Breast epithelium (tissue), 3 donors: Measurements from ENCODE around the gene PDCL3.

Source experiments
- POLR2A ChIP-seq: fragments of 450-650 bp; IDR thresholded peaks from one replicate; pipeline ENCODE4 v1.6.1; 2016; ENCODE audit warnings: antibody characterized with exemption, mild to moderate bottlenecking, moderate library complexity
- TF ChIP-seq, protein P1 (sequence below), 3 donors: fragments of 450-650 bp; IDR thresholded peaks; one replicate each; pipeline ENCODE4 v1.5.1; 2016 to 2017; ENCODE audit warnings: antibody characterized with exemption in 3 of 3, mild to moderate bottlenecking in 3 of 3, moderate library complexity in 3 of 3

DNA sequence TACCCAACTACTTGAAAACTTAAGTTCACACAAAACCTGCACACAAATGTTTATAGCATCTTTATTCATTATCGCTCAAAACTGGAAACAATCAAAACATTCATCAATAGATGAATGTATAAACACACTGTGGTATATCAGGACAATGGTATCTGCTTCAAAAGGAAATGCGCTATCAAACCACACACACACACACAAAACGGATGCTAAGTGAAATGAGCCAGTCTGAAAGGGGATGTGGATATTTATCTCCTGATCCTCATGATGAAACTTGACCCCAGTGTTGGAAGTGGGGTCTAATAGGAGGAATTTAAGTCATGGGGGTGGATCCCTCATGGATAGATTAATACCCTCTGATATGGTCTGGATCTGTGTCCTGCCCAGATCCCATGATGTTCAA, 22.0 kb downstream of the PDCL3 start:
- TF ChIP-seq, protein P1, sequence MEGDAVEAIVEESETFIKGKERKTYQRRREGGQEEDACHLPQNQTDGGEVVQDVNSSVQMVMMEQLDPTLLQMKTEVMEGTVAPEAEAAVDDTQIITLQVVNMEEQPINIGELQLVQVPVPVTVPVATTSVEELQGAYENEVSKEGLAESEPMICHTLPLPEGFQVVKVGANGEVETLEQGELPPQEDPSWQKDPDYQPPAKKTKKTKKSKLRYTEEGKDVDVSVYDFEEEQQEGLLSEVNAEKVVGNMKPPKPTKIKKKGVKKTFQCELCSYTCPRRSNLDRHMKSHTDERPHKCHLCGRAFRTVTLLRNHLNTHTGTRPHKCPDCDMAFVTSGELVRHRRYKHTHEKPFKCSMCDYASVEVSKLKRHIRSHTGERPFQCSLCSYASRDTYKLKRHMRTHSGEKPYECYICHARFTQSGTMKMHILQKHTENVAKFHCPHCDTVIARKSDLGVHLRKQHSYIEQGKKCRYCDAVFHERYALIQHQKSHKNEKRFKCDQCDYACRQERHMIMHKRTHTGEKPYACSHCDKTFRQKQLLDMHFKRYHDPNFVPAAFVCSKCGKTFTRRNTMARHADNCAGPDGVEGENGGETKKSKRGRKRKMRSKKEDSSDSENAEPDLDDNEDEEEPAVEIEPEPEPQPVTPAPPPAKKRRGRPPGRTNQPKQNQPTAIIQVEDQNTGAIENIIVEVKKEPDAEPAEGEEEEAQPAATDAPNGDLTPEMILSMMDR (IDR thresholded peaks at IDR 0.05) = no peak
- no peak for TF ChIP-seq POLR2A
